Fibroblast of the aortic adventitia (primary cell): ENCODE measurements around the gene PDGFRB. TPM values are rescaled to one million over a fixed set of nuclear protein-coding genes. Genes with fewer than 3 reads are reported as not detected.

Experiments used
- DNase-seq: peaks from one replicate; pipeline ENCODE4 v3.0.0-alpha.2; 2010; ENCODE audit warnings: low read depth
- H3K4me3 ChIP-seq: 2 replicates; pipeline ENCODE4 v1.5.1; 2011; ENCODE audit warnings: low read depth, mild to moderate bottlenecking, control low read depth, low read length, moderate library complexity
- CTCF ChIP-seq: IDR thresholded peaks from 2 replicates; pipeline ENCODE4 v1.5.1; 2011; ENCODE audit warnings: mild to moderate bottlenecking, low read length, control low read depth, inconsistent platforms; ENCODE audit not compliant: insufficient read depth
- total RNA-seq: library from RNA; depleted of rRNA; stranded (reverse); fragments of >200 nt; gene quantifications from 2 replicates; pipeline ENCODE4 v1.2.3, GENCODE V29; 2012; ENCODE audit warnings: low replicate concordance

Gene PDGFRB
- total RNA-seq, 1 donor, result 111 TPM

DNA sequence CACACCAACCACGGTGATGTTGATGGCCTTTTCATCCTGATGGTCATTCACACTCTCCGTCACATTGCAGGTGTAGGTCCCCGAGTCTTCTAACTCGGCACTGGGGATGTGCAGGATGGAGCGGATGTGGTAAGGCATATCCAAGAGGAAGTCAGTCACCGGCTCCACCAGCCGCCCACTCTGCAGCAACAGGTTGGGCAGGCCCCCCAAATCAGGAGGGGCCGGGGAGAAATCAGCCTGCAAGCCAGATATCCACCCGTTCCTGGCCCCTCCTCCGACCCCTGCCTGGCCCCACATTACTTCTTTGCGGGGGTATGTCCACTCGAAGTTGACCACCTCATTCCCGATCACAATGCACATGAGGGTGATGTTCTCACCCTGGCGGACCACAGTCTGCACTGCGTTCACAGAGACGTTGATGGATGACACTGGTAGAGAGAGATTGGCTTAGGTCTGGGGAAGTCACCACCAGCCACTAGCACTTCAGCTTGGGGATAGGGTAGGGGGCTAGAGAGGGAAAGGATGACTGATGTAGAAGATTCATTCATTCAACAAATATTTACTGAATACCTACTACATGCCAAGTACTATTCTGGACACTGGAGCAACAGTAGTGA lies 22.0 kb downstream of the PDGFRB start:
- DNase-seq, result no peak
- H3K4me3 ChIP-seq, result no peak overlapping the region
- TF ChIP-seq CTCF, result no peak

DNA sequence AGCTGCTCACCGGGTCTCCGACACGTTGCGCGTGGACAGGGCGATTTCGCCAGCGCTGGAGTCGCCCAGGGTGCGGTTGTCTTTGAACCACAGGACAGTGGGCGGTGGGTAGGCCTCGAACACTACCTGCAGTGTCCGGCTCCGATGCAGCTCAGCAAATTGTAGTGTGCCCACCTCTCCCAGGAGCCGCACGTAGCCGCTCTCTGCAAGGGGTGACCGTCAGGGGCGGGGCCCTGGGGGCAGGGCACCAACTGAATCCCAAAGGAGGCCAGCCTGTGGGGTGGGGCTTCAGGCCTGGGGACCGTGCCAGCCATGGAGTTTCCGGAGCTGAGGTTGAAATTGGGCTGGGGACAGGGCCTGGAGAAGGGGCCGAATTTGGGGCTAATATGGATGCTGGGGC lies 22.9 kb downstream of the PDGFRB start:
- no peak for DNase-seq
- no peak overlapping the region for H3K4me3 ChIP-seq
- TF ChIP-seq CTCF, result no peak

DNA sequence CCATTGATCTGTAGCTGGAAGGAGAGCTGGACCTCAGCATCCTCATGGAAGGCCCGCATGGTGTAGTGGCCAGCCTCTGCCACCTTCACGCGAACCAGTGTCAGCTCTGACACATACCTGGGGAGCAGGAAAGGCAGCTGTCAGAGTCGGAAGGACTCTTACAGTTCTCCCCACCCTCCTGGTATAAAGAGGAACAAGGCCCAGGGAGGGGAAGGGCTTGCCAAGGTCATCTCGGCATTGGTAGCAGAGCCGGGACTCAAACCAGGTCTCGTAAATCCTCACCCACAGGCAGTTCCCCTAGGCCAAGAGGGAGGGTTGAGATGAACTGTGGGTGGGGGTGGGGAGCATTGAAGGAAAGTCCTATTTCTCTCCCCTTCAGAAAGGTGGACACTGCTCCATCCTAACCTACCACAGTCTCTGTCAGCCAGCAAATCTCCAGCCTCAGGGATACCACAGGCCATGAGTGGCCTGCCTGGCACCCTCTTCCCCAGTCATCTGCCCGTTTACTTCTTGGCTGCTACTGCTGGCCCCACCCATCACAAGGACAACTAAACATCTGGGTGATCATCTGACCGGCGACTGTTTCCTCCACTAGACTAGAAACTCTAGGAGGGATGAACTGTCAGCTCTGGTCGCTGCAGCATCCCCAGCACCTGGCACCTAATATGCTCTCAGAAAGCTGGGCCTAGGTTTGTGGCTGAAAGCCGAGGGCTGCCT lies 23.5 kb downstream of the PDGFRB start:
- DNase-seq, result peak; percentile 47

GRCh38 chr5:150131461-150131860 lies 24.2 kb downstream of the PDGFRB start:
- TF ChIP-seq CTCF, result no peak
- H3K4me3 ChIP-seq, result no peak overlapping the region
- DNase-seq, result no peak

More for the DNA sequence above, 23.5 kb downstream of the PDGFRB start:
- no peak overlapping the region for H3K4me3 ChIP-seq
- TF ChIP-seq CTCF, result no peak

GRCh38 chr5:150130493-150130922 lies 25.1 kb downstream of the PDGFRB start:
- TF ChIP-seq CTCF, result no peak
- DNase-seq, result no peak
- no peak overlapping the region for H3K4me3 ChIP-seq

DNA sequence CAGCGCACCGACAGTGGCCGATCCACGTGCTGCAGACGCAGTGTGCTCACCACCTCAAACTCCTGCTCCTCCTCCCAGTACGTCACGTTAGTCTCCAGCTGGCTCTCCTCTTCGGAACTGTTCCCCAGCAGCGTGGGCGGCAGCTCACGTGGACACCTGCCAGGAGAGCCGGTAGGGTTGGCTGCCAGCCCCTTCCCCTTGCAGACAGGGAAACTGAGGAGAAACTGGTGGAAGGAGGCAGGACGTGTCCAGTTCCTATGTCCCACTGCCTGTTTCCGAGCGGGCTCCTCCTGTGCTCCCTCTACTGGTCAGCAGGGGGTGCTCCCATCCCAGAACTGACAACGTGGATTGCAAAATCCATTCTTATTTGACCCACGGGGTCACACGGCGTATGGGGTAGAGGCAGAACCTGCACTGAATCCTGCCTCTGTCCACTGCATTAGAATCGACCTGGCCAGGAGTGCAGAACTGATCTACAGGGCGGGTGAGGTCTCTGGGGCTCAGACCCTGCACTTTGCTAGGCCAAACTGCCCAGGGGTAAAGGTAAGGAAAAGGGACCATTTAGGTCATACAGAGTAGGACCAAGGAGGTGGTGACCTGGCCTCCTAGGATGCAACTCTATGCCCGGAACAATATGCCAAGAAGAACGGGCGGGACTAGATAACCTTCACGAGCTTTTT lies 25.7 kb downstream of the PDGFRB start:
- H3K4me3 ChIP-seq, result no peak overlapping the region
- TF ChIP-seq CTCF, result peak; percentile 97
- DNase-seq, result peak; percentile 83
